ES-I3 (cell line): ENCODE measurements around the gene ACTRT2.

ENCODE experiments used
- H3K36me3 ChIP-seq: 2 replicates; pipeline ENCODE4 v1.6.1; 2013; ENCODE audit warnings: mild to moderate bottlenecking, low read length, control low read depth, moderate library complexity; ENCODE audit not compliant: insufficient read depth
- H3K4me1 ChIP-seq: 2 replicates; pipeline ENCODE4 v1.6.1; 2013; ENCODE audit warnings: mild to moderate bottlenecking, control low read depth, low read length; ENCODE audit not compliant: insufficient read depth
- H3K9ac ChIP-seq: 2 replicates; pipeline ENCODE4 v1.6.1; 2013; ENCODE audit warnings: low read depth, mild to moderate bottlenecking, low read length, moderate library complexity
- H3K9me3 ChIP-seq: 2 replicates; pipeline ENCODE4 v1.6.1; 2013; ENCODE audit warnings: mild to moderate bottlenecking, low read length, moderate library complexity; ENCODE audit not compliant: control insufficient read depth, insufficient read depth

The ACTRT2 gene

GRCh38 chr1:3034728-3035562 lies 13.7 kb downstream of the ACTRT2 start:
- H3K9me3 ChIP-seq: no peaks in the 10 kb centered on the region
- H3K9ac ChIP-seq: no peak overlapping the region
- H3K36me3 ChIP-seq: no peaks in the 10 kb centered on the region
- no peaks in the 10 kb centered on the region for H3K4me1 ChIP-seq

- H3K4me1 ChIP-seq: no peaks in the 10 kb centered on the region
These were observed 14.5 kb downstream of the ACTRT2 start for GRCh38 chr1:3035563-3036446.

GRCh38 chr1:3036447-3037280 lies 15.4 kb downstream of the ACTRT2 start:
- H3K9me3 ChIP-seq: no peaks in the 10 kb centered on the region
- H3K9ac ChIP-seq: no peak overlapping the region
- no peaks in the 10 kb centered on the region for H3K4me1 ChIP-seq
- H3K36me3 ChIP-seq: no peaks in the 10 kb centered on the region

More at GRCh38 chr1:3035563-3036446, 14.5 kb downstream of the ACTRT2 start:
- Histone ChIP-seq H3K9me3 (no peaks in the 10 kb centered on the region), H3K36me3 (no peaks in the 10 kb centered on the region), H3K9ac (no peak overlapping the region)

- Histone ChIP-seq H3K9me3 (no peaks in the 10 kb centered on the region), H3K4me1 (no peaks in the 10 kb centered on the region), H3K9ac (no peak overlapping the region), H3K36me3 (no peaks in the 10 kb centered on the region)
These were observed 16.2 kb downstream of the ACTRT2 start for GRCh38 chr1:3037281-3038040.

- Histone ChIP-seq H3K4me1 (no peaks in the 10 kb centered on the region), H3K9me3 (no peaks in the 10 kb centered on the region), H3K36me3 (no peaks in the 10 kb centered on the region), H3K9ac (no peak overlapping the region)
These were observed 16.9 kb downstream of the ACTRT2 start for GRCh38 chr1:3038113-3038551.

- no peaks in the 10 kb centered on the region for H3K9me3 ChIP-seq
- no peaks in the 10 kb centered on the region for H3K4me1 ChIP-seq
These were observed 17.4 kb downstream of the ACTRT2 start for GRCh38 chr1:3038571-3039181.

GRCh38 chr1:3040004-3040403 lies 18.7 kb downstream of the ACTRT2 start:
- Histone ChIP-seq H3K4me1 (no peaks in the 10 kb centered on the region), H3K36me3 (no peaks in the 10 kb centered on the region), H3K9me3 (no peaks in the 10 kb centered on the region), H3K9ac (no peak overlapping the region)

More at GRCh38 chr1:3038571-3039181, 17.4 kb downstream of the ACTRT2 start:
- Histone ChIP-seq H3K9ac (no peak overlapping the region), H3K36me3 (no peaks in the 10 kb centered on the region)

- H3K9ac ChIP-seq: no peak overlapping the region
- no peaks in the 10 kb centered on the region for H3K36me3 ChIP-seq
- no peaks in the 10 kb centered on the region for H3K9me3 ChIP-seq
- H3K4me1 ChIP-seq: no peaks in the 10 kb centered on the region
These were observed 21.2 kb downstream of the ACTRT2 start for GRCh38 chr1:3042481-3042880.

- no peaks in the 10 kb centered on the region for H3K9me3 ChIP-seq
- no peaks in the 10 kb centered on the region for H3K4me1 ChIP-seq
- H3K36me3 ChIP-seq: no peaks in the 10 kb centered on the region
- H3K9ac ChIP-seq: no peak overlapping the region
These were observed 27.9 kb downstream of the ACTRT2 start for GRCh38 chr1:3049164-3049563.

GRCh38 chr1:3049905-3050304 lies 28.6 kb downstream of the ACTRT2 start:
- H3K4me1 ChIP-seq: no peaks in the 10 kb centered on the region
- no peaks in the 10 kb centered on the region for H3K9me3 ChIP-seq
- no peak overlapping the region for H3K9ac ChIP-seq
- H3K36me3 ChIP-seq: no peaks in the 10 kb centered on the region

GRCh38 chr1:3050603-3051002 lies 29.3 kb downstream of the ACTRT2 start:
- no peak overlapping the region for H3K9ac ChIP-seq
- no peaks in the 10 kb centered on the region for H3K9me3 ChIP-seq
- H3K4me1 ChIP-seq: no peaks in the 10 kb centered on the region
- no peaks in the 10 kb centered on the region for H3K36me3 ChIP-seq

- Histone ChIP-seq H3K9me3 (no peaks in the 10 kb centered on the region), H3K4me1 (no peaks in the 10 kb centered on the region), H3K9ac (no peak overlapping the region), H3K36me3 (no peaks in the 10 kb centered on the region)
These were observed 30.3 kb downstream of the ACTRT2 start for GRCh38 chr1:3051270-3052268.
